ENCODE measurements around the gene DRD4. TPM values are rescaled to one million over a fixed set of nuclear protein-coding genes. Genes with fewer than 3 reads are reported as not detected.

Gene DRD4
- total and polyA plus RNA-seq, 2 of the 13 experiments (the other 11 are each of a cell fraction or from before 2014, with no cell fraction given) = 0.09 to 0.13 TPM

DNA sequence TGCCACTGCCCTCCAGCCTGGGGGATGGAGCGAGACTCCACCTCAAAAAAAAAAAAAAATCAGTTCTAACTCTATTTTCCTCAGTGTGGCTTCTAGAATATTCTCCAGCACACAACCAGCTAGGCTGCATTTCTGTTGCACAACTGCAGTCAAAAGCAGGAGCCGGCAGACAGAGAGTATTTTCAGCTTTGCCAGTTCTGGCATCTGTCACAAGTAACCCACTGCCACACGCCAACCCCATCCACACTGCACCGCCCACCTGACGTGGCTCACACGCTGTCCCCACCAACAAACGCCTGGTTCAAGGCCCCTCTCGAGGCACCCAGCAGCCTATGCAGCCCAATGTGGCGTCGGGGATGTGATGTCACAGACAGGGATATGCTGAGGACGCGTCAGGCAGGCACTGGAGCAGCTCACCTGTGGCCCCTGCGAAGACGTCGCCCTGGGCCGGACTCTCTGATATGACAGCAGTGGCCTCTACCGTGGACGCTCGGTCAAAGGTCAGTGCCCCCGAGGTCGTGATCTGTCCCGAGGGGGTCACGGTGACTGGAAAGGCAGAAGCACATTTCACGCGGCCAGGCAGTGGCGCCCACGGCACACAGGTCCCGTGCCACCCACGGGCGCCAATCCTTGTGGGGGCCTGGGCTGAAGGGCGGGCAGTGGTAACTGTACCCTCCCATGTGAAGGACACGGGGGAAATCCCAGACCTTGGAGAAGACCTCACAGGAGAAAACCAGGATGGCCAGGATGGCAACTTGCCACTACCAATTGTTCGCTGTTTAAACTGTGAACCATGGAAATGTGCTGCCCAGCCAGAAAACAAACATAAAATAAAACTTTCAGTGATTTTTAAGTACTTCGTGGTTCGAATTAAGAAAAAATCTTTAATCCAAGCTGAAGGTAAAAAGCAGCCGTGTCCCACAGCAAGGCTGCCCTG is 42.5 kb downstream of the DRD4 start:
- ChIA-PET POLR2A (interaction anchor here (0.7 to 1.3 kb wide), 2 partner anchors 16 to 17 kb away, joined by 3 read pairs; partner anchors contain the start of gene TMEM80), CTCF (ENCODE audit: low intra/inter-chr PET ratio, low total read pairs) (no interaction called here)
- ATAC-seq (no peak; the same call in 2 of the 3 replicates), DNase-seq (ENCODE audit: low spot score) (no peak), FAIRE-seq (no peak)
- Histone ChIP-seq H3K4me2 (ENCODE audit: low read depth, low read length) (no peak overlapping the region), H3K27ac (ENCODE audit: extremely low read length, insufficient read depth, low read length) (no peak overlapping the region), H3K4me1 (ENCODE audit: insufficient read depth, low read length) (no peaks in the 10 kb centered on the region), H4K20me1 (ENCODE audit: insufficient read depth, low read length) (no peaks in the 10 kb centered on the region), H3K4me3 (replicated peaks in 1 of 3; ENCODE audit: insufficient read depth in 1 of 3, low read depth in 2 of 3, low read length in 3 of 3) (no peak overlapping the region), H3K27me3 (ENCODE audit: control insufficient read depth in 1 of 2, insufficient read depth in 2 of 2, low read length in 2 of 2) (no peaks in the 10 kb centered on the region), H3K9ac (ENCODE audit: insufficient read depth, low read depth, low read length) (no peak overlapping the region), H3K79me2 (ENCODE audit: insufficient read depth, low read length) (no peaks in the 10 kb centered on the region), H3K36me3 (replicated peaks in 1 of 2; ENCODE audit: control insufficient read depth in 1 of 2, insufficient read depth in 2 of 2, low read length in 2 of 2) (peaks cover 17 to 57% of the 10 kb centered on the region in 2 experiments; a peak in 3 of 5 replicates), H2AFZ (ENCODE audit: low read length) (no peak overlapping the region), H3K9me3 (ENCODE audit: low read length) (no peaks in the 10 kb centered on the region)
- intact Hi-C loops (cut with micrococcal nuclease; ENCODE audit: unreplicated experiment) (no loop called here), in situ Hi-C loops (cut with HindIII; ENCODE audit: extremely low pct_ligation_motif_present, low pct_unique_long_range_greater_than_20kb) (no loop called here)
- no TSS peak for BruUV-seq (replicated peaks)
- WGBS (ENCODE audit: low lambda C conversion rate) = over 99% methylated on average over 23 of the region's 36 CpGs
- TF ChIP-seq GATAD1 (CRISPR knock-in tag; IDR thresholded peaks at IDR 0.05) (no peak), AGO2 (optimal IDR thresholded peaks at IDR 0.05; ENCODE audit: low read depth, low read length) (peak; percentile 64), CENPX (CRISPR knock-in tag; IDR thresholded peaks at IDR 0.05) (no peak), RBFOX2 (IDR thresholded peaks at IDR 0.05; ENCODE audit: low read depth, low read length) (0 out of 2 replicates have a peak, but pooled peaks have one; percentile 32)
- TF ChIP-seq, protein P1, sequence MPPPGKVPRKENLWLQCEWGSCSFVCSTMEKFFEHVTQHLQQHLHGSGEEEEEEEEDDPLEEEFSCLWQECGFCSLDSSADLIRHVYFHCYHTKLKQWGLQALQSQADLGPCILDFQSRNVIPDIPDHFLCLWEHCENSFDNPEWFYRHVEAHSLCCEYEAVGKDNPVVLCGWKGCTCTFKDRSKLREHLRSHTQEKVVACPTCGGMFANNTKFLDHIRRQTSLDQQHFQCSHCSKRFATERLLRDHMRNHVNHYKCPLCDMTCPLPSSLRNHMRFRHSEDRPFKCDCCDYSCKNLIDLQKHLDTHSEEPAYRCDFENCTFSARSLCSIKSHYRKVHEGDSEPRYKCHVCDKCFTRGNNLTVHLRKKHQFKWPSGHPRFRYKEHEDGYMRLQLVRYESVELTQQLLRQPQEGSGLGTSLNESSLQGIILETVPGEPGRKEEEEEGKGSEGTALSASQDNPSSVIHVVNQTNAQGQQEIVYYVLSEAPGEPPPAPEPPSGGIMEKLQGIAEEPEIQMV (CRISPR knock-in tag; IDR thresholded peaks at IDR 0.05; ENCODE audit: low read depth) = no peak
- TF ChIP-seq, protein P2, sequence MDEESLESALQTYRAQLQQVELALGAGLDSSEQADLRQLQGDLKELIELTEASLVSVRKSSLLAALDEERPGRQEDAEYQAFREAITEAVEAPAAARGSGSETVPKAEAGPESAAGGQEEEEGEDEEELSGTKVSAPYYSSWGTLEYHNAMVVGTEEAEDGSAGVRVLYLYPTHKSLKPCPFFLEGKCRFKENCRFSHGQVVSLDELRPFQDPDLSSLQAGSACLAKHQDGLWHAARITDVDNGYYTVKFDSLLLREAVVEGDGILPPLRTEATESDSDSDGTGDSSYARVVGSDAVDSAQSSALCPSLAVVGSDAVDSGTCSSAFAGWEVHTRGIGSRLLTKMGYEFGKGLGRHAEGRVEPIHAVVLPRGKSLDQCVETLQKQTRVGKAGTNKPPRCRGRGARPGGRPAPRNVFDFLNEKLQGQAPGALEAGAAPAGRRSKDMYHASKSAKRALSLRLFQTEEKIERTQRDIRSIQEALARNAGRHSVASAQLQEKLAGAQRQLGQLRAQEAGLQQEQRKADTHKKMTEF (CRISPR knock-in tag; IDR thresholded peaks at IDR 0.05) = no peak
- TF ChIP-seq, protein P3, sequence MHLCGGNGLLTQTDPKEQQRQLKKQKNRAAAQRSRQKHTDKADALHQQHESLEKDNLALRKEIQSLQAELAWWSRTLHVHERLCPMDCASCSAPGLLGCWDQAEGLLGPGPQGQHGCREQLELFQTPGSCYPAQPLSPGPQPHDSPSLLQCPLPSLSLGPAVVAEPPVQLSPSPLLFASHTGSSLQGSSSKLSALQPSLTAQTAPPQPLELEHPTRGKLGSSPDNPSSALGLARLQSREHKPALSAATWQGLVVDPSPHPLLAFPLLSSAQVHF (CRISPR knock-in tag; IDR thresholded peaks at IDR 0.05) = no peak

Measured in HepG2 (cell line).